ENCODE data around the gene FANCL.
"Not testable (repeated sequence)": the region's sequence is repeated elsewhere in the genome, so short reads cannot be mapped to it uniquely, and the experiment has no call there.

FANCL gene

GRCh38 chr2:58204195-58204959 is 36.7 kb downstream of the FANCL start:
- no peak for DNase-seq (ENCODE audit: low read depth)

- DNase-seq (ENCODE audit: low read depth), result no peak
These were observed 38.1 kb downstream of the FANCL start for GRCh38 chr2:58203018-58203417.

- DNase-seq (ENCODE audit: low read depth), result no peak
These were observed 38.7 kb downstream of the FANCL start for GRCh38 chr2:58202404-58202803.

- no peak for DNase-seq (ENCODE audit: low read depth)
These were observed 43.2 kb downstream of the FANCL start for GRCh38 chr2:58197894-58198293.

GRCh38 chr2:58195662-58196061 is 45.5 kb downstream of the FANCL start:
- no peak for DNase-seq (ENCODE audit: low read depth)

- no peak for DNase-seq (ENCODE audit: low read depth)
These were observed 46.7 kb downstream of the FANCL start for GRCh38 chr2:58194458-58194857.

- not testable (repeated sequence) for DNase-seq (ENCODE audit: low read depth)
These were observed 54.1 kb downstream of the FANCL start for GRCh38 chr2:58187022-58187421.

- no peak for DNase-seq (ENCODE audit: low read depth)
These were observed 54.6 kb downstream of the FANCL start for GRCh38 chr2:58186501-58186900.

GRCh38 chr2:58182527-58182926 is 58.6 kb downstream of the FANCL start:
- no peak for DNase-seq (ENCODE audit: low read depth)

- DNase-seq (ENCODE audit: low read depth), result no peak
These were observed 60.5 kb downstream of the FANCL start for GRCh38 chr2:58180635-58181034.

GRCh38 chr2:58180175-58180574 is 61.0 kb downstream of the FANCL start:
- not testable (repeated sequence) for DNase-seq (ENCODE audit: low read depth)

- DNase-seq (ENCODE audit: low read depth), result not testable (repeated sequence)
These were observed 63.9 kb downstream of the FANCL start for GRCh38 chr2:58177187-58177586.

GRCh38 chr2:58171831-58172230 is 69.3 kb downstream of the FANCL start:
- not testable (repeated sequence) for DNase-seq (ENCODE audit: low read depth)

GRCh38 chr2:58170334-58170933 is 70.7 kb downstream of the FANCL start:
- DNase-seq (ENCODE audit: low read depth), result not testable (repeated sequence)

- DNase-seq (ENCODE audit: low read depth), result not testable (repeated sequence)
These were observed 71.3 kb downstream of the FANCL start for GRCh38 chr2:58169845-58170244.

- DNase-seq (ENCODE audit: low read depth), result not testable (repeated sequence)
These were observed 73.0 kb downstream of the FANCL start for GRCh38 chr2:58168130-58168529.

- DNase-seq (ENCODE audit: low read depth), result no peak
These were observed 77.2 kb downstream of the FANCL start for GRCh38 chr2:58163913-58164312.

GRCh38 chr2:58158481-58158880 is 82.6 kb downstream of the FANCL start:
- no peak for DNase-seq (ENCODE audit: low read depth)

- no peak for DNase-seq (ENCODE audit: low read depth)
These were observed 83.4 kb downstream of the FANCL start for GRCh38 chr2:58157754-58158153.

GRCh38 chr2:58156780-58157179 is 84.3 kb downstream of the FANCL start:
- no peak for DNase-seq (ENCODE audit: low read depth)

- DNase-seq (ENCODE audit: low read depth), result no peak
These were observed 85.9 kb downstream of the FANCL start for GRCh38 chr2:58155160-58155778.

GRCh38 chr2:58146707-58147106 is 94.4 kb downstream of the FANCL start:
- no peak for DNase-seq (ENCODE audit: low read depth)

GRCh38 chr2:58145769-58146168 is 95.4 kb downstream of the FANCL start:
- not testable (repeated sequence) for DNase-seq (ENCODE audit: low read depth)
